ENCODE data around the gene PACS1. TPM values are rescaled to one million over a fixed set of nuclear protein-coding genes. Genes with fewer than 3 reads are reported as not detected.
"Not testable (repeated sequence)": the region's sequence is repeated elsewhere in the genome, so short reads cannot be mapped to it uniquely, and the experiment has no call there.

PACS1 gene
- total RNA-seq, 2 donors from 2014 or later, result 104 to 114 TPM

- DNase-seq (no peak), ATAC-seq (replicated peaks in 1 of 2) (no peak)
- no peak overlapping the region for H3K27ac Mint-ChIP-seq
- H3K4me3 Mint-ChIP-seq, result no peak overlapping the region
- H3K27me3 Mint-ChIP-seq (ENCODE audit: low read depth), result no peaks in the 10 kb centered on the region
- no peaks in the 10 kb centered on the region for H3K9me3 Mint-ChIP-seq
- H3K4me1 Mint-ChIP-seq (ENCODE audit: low read depth), result peaks cover 67% of the 10 kb centered on the region
- H3K36me3 Mint-ChIP-seq (ENCODE audit: insufficient read depth in 2 of 2), result peaks cover 0 to 6% of the 10 kb centered on the region in 2 donors
Observed at GRCh38 chr11:66087148-66087908, 17.3 kb downstream of the PACS1 start.

- Mint-ChIP-seq H3K4me3 (no peak overlapping the region), H3K4me1 (ENCODE audit: low read depth) (peaks cover 49% of the 10 kb centered on the region), H3K9me3 (no peaks in the 10 kb centered on the region), H3K36me3 (ENCODE audit: insufficient read depth in 2 of 2) (peaks cover 2 to 12% of the 10 kb centered on the region in 2 donors), H3K27me3 (ENCODE audit: low read depth) (no peaks in the 10 kb centered on the region), H3K27ac (no peak overlapping the region)
- DNase-seq, result no peak
- no peak for ATAC-seq (replicated peaks in 1 of 2)
Observed at GRCh38 chr11:66089067-66089466, 19.0 kb downstream of the PACS1 start.

- Mint-ChIP-seq H3K36me3 (ENCODE audit: insufficient read depth in 2 of 2) (peaks cover 2 to 11% of the 10 kb centered on the region in 2 donors), H3K27me3 (ENCODE audit: low read depth) (no peaks in the 10 kb centered on the region), H3K9me3 (no peaks in the 10 kb centered on the region), H3K4me3 (no peak overlapping the region), H3K4me1 (ENCODE audit: low read depth) (peaks cover 37% of the 10 kb centered on the region), H3K27ac (peak overlapping the region; percentile 75)
- no peak for DNase-seq
- no peak for ATAC-seq (replicated peaks in 1 of 2)
Observed at GRCh38 chr11:66090288-66090687, 20.2 kb downstream of the PACS1 start.

- not testable (repeated sequence) for ATAC-seq (replicated peaks in 1 of 2); H3K9me3 Mint-ChIP-seq; H3K27ac Mint-ChIP-seq; DNase-seq; H3K4me3 Mint-ChIP-seq; H3K27me3 Mint-ChIP-seq (ENCODE audit: low read depth)
- Mint-ChIP-seq H3K4me1 (ENCODE audit: low read depth) (peaks cover 27% of the 10 kb centered on the region), H3K36me3 (ENCODE audit: insufficient read depth in 2 of 2) (peaks cover 2 to 11% of the 10 kb centered on the region in 2 donors)
Observed at GRCh38 chr11:66092125-66092524, 22.1 kb downstream of the PACS1 start.

GRCh38 chr11:66099746-66100145 lies 29.7 kb downstream of the PACS1 start:
- H3K4me1 Mint-ChIP-seq (ENCODE audit: low read depth), result peaks cover 51% of the 10 kb centered on the region
- H3K27me3 Mint-ChIP-seq (ENCODE audit: low read depth); DNase-seq; H3K9me3 Mint-ChIP-seq; H3K36me3 Mint-ChIP-seq (ENCODE audit: insufficient read depth in 2 of 2); ATAC-seq (replicated peaks in 1 of 2); H3K4me3 Mint-ChIP-seq; H3K27ac Mint-ChIP-seq: not testable (repeated sequence)

GRCh38 chr11:66100272-66101065 lies 30.4 kb downstream of the PACS1 start:
- Mint-ChIP-seq H3K36me3 (ENCODE audit: insufficient read depth in 2 of 2) (peaks cover 4% of the 10 kb centered on the region in 2 donors), H3K27ac (peak overlapping the region; percentile 93), H3K4me3 (peak overlapping the region; percentile 83 to 88), H3K9me3 (peaks cover 0 to 2% of the 10 kb centered on the region in 2 donors), H3K4me1 (ENCODE audit: low read depth) (peaks cover 58% of the 10 kb centered on the region), H3K27me3 (ENCODE audit: low read depth) (no peaks in the 10 kb centered on the region)
- peak; percentile 61 to 65 for DNase-seq
- ATAC-seq (replicated peaks in 1 of 2), result peak; percentile 93

GRCh38 chr11:66101066-66101464 lies 31.0 kb downstream of the PACS1 start:
- Mint-ChIP-seq H3K27ac (peak overlapping the region; percentile 93), H3K9me3 (peaks cover 0 to 2% of the 10 kb centered on the region in 2 donors), H3K4me1 (ENCODE audit: low read depth) (peaks cover 64% of the 10 kb centered on the region), H3K36me3 (ENCODE audit: insufficient read depth in 2 of 2) (peaks cover 4% of the 10 kb centered on the region in 2 donors), H3K27me3 (ENCODE audit: low read depth) (no peaks in the 10 kb centered on the region), H3K4me3 (peak overlapping the region; percentile 83 to 88)
- ATAC-seq (replicated peaks in 1 of 2), result peak; percentile 42
- DNase-seq, result no peak

GRCh38 chr11:66104057-66104638 lies 34.1 kb downstream of the PACS1 start:
- DNase-seq (no peak), ATAC-seq (replicated peaks in 1 of 2) (no peak)
- Mint-ChIP-seq H3K36me3 (ENCODE audit: insufficient read depth in 2 of 2) (peaks cover 4 to 13% of the 10 kb centered on the region in 2 donors), H3K4me3 (peak overlapping the region; percentile 7 to 66), H3K4me1 (ENCODE audit: low read depth) (peaks cover 88% of the 10 kb centered on the region), H3K27me3 (ENCODE audit: low read depth) (no peaks in the 10 kb centered on the region), H3K27ac (peak overlapping the region; percentile 96), H3K9me3 (peaks cover 0 to 2% of the 10 kb centered on the region in 2 donors)

- H3K4me1 Mint-ChIP-seq (ENCODE audit: low read depth), result peaks cover 90% of the 10 kb centered on the region
- peak overlapping the region; percentile 96 for H3K27ac Mint-ChIP-seq
- peak; percentile 62 to 69 for ATAC-seq (replicated peaks in 1 of 2)
- peaks cover 0 to 2% of the 10 kb centered on the region in 2 donors for H3K9me3 Mint-ChIP-seq
- H3K4me3 Mint-ChIP-seq, result peak overlapping the region; percentile 69 to 80
- DNase-seq, result peak; percentile 59 to 63
- peaks cover 2 to 13% of the 10 kb centered on the region in 2 donors for H3K36me3 Mint-ChIP-seq (ENCODE audit: insufficient read depth in 2 of 2)
- no peaks in the 10 kb centered on the region for H3K27me3 Mint-ChIP-seq (ENCODE audit: low read depth)
Observed at GRCh38 chr11:66106786-66107599, 36.9 kb downstream of the PACS1 start.

- peak overlapping the region; percentile 69 to 80 for H3K4me3 Mint-ChIP-seq
- H3K27me3 Mint-ChIP-seq (ENCODE audit: low read depth), result no peaks in the 10 kb centered on the region
- H3K36me3 Mint-ChIP-seq (ENCODE audit: insufficient read depth in 2 of 2), result peaks cover 2 to 13% of the 10 kb centered on the region in 2 donors
- DNase-seq, result no peak
- H3K4me1 Mint-ChIP-seq (ENCODE audit: low read depth), result peaks cover 95% of the 10 kb centered on the region
- peak overlapping the region; percentile 96 for H3K27ac Mint-ChIP-seq
- peak; percentile 43 to 46 for ATAC-seq (replicated peaks in 1 of 2)
- peaks cover 0 to 2% of the 10 kb centered on the region in 2 donors for H3K9me3 Mint-ChIP-seq
Observed at GRCh38 chr11:66107600-66108510, 37.8 kb downstream of the PACS1 start.

GRCh38 chr11:66109294-66109693 lies 39.2 kb downstream of the PACS1 start:
- H3K27ac Mint-ChIP-seq, result peak overlapping the region; percentile 96
- no peaks in the 10 kb centered on the region for H3K9me3 Mint-ChIP-seq
- H3K36me3 Mint-ChIP-seq (ENCODE audit: insufficient read depth in 2 of 2), result peaks cover 0 to 9% of the 10 kb centered on the region in 2 donors
- ATAC-seq (replicated peaks in 1 of 2), result peak; percentile 73 to 83
- no peak for DNase-seq
- no peaks in the 10 kb centered on the region for H3K27me3 Mint-ChIP-seq (ENCODE audit: low read depth)
- peaks cover 96% of the 10 kb centered on the region for H3K4me1 Mint-ChIP-seq (ENCODE audit: low read depth)
- H3K4me3 Mint-ChIP-seq, result peak overlapping the region; percentile 41 to 80
